ENCODE measurements around the gene PAGR1.
"Not testable (repeated sequence)": the region's sequence is repeated elsewhere in the genome, so short reads cannot be mapped to it uniquely, and the experiment has no call there.

The PAGR1 gene

DNA sequence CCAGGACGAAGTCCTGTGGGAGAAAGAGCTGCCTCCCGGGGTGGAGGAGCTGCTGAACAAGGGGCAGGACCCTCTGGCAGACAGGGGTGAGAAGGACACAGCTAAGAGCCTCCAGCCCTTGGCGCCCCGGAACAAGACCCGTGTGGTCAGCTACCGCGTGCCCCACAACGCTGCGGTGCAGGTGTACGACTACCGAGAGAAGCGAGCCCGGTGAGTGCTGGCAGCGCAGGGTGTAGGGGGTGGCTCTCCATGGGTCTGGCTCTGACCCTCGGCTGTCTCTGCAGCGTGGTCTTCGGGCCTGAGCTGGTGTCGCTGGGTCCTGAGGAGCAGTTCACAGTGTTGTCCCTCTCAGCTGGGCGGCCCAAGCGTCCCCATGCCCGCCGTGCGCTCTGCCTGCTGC, 25.7 kb downstream of the PAGR1 start:
- DNase-seq, result no peak

DNA sequence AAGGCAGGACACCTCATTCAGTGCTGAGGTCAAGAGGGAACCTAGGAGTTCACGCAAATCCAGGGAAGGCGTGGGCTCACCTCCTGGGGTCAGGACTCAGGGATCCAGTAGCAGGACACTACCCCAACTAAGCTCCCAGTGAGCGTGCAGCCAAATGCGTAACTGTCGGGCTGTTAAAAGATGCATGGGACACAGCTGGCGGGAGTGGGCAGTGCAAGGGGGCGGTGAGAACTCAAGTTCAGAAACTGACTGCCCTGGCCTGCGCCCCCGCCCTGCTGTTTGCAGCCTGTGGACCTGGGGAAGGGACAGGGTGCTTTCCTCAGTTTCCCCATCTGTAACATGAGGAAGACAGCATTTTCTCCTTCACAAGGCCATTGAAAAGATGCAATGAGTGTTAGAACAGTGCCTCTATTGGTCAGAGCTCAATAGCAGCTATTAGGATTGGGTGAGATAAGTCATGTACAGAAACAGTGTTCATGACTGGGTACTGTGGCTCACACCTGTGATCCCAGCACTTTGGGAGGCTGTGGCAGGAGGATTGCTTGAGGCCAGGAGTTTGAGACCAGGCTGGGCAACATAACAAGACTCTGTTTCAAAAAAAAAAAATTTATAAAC, 26.9 kb downstream of the PAGR1 start:
- no peak for DNase-seq

DNA sequence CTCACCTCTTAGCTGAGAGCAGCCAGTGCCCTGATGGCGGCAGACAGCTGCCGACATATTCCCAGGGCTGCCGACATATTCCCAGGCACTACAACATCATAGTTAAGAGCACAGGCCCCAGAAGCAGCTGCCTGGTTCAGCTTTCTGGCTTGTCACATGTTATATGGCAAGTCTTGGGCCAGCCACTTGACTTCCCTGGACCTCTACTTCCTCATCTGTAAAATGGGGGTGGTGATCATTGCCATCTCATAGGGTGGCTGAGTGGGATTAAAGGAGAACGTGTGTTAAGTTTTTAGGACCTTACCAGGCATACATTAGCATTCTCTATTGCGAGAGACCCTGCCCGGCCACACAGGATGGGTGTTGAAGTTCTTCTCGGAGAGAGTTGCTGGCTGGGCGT, 28.0 kb downstream of the PAGR1 start:
- DNase-seq, result no peak

DNA sequence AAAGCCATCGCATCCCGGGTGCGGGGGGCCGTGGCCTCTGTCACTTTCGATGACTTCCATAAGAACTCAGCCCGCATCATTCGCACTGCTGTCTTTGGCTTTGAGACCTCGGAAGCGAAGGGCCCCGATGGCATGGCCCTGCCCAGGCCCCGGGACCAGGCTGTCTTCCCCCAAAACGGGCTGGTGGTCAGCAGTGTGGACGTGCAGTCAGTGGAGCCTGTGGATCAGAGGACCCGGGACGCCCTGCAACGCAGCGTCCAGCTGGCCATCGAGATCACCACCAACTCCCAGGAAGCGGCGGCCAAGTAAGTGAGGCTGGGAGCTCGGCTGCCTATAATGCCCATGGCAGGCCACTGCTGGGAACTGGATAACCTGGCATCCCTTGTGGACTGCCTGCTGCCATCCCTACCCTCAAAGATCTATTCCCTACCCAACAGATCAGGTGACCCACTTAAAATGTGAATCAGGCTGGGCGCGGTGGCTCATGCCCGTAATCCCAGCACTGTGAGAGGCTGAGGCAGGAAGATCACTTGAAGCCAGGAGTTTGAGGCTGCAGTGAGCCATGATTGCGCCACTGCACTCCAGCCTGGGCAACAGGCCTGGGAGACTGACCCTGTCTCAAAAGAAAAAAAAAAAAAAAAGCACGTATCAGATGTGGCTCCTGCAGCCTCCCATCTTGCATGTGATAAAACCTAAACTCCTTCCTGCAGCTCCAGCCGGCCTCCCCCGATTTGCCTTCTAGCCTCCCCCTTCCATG, 28.8 kb downstream of the PAGR1 start:
- DNase-seq, result no peak

DNA sequence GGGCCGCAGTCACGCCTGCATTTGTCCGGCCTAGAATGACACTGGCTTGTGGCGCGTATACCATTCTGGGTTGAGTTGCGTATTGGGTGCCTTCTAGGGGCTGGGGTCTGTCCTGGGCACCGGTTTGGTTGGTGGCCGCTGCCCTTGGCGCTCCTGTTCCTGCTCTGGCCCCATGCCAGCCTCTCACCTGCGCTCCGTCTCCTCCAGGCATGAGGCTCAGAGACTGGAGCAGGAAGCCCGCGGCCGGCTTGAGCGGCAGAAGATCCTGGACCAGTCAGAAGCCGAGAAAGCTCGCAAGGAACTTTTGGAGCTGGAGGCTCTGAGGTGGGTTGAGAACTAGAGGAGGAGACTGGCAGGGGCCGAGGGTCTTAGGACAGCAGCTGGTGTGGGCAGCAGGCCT, 29.7 kb downstream of the PAGR1 start:
- no peak for DNase-seq

DNA sequence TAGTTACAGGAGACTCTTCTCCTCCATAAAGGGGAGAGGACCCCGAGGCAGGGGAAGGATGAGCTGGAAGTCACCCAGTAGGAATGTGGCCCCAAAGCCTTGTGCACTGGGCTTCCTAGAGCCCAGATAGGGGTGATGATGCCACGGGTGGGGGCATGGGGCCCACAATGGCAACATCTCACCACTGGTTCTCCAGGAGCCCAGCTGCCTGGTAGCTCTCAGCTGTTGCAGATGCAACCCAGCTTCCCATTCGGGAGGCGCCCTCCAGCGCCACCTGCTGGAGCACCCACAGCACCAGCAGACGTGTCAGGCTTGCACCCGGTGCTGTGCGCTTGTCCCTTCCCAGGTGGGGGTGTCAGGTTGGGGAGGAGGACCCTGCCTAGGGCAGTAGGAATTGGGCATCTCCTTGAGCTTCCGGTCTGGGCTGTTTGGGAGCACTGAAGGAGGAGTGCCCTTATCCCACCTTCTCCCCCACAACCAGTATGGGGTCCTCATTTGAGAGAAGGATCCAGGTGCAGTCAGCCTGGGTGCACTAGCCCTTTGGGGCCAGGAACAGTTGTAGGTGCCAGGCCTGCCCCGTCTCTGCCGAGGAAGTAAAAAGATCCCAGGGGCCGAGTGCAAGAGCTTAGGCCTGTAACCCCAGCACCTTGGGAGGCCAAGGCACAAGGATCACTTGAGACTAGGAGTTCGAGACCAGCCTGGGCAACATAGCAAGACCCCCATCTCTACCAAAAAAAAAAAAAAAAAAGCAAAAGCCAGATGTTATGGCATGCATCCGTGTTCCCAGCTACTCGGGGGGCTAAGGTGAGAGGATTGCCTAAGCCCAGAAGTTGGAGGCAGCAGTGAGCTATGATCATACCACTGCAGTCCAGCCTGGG, 32.7 kb downstream of the PAGR1 start:
- DNase-seq, result peak; percentile 68

DNA sequence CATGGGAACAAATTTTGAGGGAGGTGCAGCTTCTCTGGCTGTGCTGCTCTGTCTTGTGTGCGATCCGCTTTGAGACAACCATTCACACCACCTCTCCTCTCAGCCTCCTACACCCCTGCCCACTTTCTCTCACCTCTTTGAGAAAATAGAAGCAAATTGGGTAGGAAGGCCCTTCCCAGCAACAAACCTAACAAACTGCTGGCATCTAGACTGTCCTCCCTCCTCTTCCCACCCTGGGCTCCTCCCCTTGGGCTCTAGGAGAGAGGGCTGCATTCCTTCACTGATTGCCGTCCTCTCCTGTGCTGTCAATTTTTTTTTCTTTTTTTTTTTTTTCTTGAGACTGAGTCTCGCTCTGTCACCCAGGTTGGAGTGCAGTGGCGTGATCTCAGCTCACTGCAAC, 33.6 kb downstream of the PAGR1 start:
- no peak for DNase-seq

DNA sequence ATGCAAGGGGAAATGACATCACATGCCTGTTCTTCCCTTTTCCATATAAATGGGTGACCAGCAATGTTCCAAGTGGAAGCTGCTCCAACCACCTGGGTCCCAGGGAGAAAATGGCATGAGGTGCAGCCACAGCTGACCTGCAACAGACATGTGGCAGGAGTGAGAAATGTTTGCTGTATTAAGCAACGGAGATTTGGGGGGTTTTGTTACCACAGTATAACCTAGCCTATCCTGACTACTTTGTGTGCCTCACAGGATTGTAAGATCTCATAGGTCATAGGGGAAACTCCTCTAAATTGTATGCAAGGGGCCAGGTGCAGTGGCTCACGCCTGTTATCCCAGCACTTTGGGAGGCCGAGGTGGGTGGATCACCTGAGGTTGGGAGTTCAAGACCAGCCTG, 35.0 kb downstream of the PAGR1 start:
- DNase-seq, result no peak

DNA sequence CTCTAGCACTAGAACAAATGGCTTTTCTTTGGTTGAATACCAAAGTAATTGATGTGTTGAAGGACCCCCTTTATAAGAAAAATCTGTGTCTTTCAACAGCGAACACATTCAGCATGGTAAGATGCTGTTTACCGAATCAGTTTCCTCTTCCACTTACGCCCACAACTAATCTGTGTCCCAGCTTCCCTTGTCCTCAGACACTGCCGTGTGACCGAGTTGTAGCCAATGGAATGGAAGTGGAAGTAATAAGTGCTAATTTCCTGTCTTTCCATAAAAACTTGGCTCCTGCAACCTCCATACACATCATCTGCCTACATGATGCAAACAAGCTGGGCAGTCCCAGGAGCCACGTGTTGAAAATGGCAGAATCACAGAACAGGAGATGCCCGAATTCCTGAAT, 36.7 kb downstream of the PAGR1 start:
- no peak for DNase-seq

DNA sequence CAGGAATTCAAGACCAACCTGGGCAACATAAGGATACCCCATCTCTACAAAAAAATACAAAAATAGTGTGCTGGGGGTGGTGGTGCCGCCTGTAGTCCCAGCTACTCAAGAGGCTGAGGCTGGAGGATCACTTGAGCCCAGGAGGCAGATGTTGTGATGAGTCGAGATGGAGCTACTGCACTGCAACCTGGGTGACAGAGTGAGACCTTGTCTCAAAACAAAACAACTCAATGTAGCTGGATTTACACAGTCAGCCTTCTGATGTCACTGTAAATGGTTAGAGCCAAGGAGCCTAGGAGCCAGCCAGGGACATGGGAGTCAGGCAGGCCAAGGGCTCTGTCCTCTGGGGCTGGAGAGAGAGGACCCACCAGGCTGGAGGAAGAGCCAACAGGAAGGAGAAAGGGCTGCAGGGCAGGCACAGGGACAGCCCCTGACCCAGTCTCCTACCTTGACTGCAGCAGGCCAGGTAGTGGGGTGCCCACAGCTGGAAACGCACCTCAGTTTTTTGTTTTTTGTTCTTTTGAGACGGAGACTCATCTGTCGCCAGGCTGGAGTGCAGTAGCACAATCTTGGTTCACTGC, 38.7 kb downstream of the PAGR1 start:
- no peak for DNase-seq

DNA sequence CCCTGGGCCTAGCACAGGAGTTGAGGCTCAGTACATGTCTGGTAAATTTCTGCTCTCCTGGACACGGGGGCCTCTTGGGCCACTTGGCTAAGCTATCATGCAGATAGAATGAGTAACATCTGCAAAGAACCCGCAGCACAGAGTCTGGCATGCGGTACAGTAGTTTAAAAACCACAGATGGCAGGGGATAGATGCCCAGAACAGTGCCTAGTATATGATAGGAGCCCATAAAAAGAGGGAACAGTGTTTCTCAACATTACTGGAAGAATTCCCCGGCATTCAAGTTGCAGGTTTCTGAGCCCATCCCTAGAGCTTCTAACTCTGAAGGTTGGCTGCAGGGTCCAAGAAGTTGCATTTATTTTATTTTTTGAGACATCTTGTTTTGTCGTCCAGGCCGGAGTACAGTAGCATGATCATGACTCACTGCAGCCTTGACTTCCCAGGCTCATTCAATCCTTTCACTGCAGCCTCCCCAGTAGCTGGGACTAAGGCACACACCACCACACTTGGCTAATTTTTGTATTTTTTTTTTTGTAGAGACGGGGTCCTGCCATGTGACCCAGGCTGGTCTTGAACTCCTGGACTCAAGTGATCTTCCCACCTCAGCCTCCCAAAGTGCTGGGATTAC, 41.3 kb downstream of the PAGR1 start:
- no peak for DNase-seq

DNA sequence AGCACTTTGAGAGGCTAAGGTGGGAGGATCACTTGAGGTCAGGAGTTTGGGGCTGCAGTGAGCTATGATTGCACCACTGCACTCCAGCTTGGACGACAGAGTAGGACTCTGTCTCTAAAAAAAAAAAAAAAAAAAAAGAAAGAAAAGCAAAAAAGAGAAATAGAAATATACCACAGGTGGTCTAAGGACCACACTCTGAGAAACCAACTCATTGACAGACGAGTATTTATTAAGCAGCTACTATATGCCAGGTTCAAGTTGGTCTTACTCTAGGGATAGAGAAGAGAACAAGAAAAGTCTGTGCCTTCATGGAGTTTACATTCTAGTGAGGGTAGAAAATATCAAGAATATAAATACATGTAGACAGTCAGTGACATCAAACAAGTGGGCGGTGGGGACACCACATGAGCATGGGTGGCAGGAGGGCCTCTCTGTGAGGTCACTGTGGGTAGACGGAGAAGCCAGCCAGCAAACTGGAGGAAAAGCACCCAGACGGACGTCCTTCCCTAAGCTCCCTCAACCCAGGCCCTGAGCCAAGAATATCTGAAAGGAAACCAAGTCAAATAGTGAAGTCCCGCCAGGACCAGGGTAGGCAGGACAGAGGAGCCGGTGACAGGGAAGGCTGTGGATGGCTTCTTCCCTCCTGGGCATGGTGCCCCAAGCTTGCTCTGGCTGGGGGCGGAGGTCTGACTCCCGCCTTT, 42.3 kb downstream of the PAGR1 start:
- DNase-seq, result no peak

DNA sequence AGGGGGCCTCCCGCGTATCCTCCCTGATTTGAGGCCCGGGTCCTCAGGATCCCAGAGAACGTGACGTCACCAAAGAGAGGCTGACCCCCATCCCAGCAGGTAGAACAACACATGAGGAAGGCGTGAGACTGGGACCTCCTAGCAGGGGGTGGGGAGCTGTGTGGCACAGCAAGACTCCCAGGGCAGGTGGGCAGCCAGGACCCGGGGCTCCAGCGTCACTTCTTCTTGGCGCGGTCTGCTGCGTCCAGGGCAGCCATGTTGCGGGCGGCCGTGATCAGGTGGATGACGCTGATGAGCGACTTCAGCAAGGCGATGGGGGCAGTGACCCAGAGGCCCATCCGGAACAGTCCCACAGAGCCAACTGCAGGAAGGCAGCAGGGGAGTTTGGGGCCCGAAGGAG, 43.0 kb downstream of the PAGR1 start:
- DNase-seq, result no peak

DNA sequence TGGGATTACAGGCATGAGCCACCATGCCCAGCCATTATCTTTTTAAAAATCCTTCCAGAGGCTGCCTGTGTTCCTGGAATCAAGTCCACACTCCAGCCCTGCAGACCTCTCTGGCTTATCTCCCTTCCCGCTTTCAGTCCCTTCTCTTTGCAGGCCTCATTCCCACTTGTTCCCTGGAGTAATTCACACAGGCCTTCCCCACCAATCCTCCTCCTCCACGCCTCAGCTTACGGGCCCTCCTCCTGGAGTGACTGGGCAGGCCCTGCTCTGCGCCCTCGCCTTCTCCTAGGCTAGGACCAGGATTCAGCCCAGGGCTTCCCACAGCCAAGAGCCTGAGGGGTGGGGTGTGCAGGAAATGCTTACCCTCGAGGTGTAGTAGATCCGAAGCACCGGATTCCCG, 44.3 kb downstream of the PAGR1 start:
- no peak for DNase-seq

DNA sequence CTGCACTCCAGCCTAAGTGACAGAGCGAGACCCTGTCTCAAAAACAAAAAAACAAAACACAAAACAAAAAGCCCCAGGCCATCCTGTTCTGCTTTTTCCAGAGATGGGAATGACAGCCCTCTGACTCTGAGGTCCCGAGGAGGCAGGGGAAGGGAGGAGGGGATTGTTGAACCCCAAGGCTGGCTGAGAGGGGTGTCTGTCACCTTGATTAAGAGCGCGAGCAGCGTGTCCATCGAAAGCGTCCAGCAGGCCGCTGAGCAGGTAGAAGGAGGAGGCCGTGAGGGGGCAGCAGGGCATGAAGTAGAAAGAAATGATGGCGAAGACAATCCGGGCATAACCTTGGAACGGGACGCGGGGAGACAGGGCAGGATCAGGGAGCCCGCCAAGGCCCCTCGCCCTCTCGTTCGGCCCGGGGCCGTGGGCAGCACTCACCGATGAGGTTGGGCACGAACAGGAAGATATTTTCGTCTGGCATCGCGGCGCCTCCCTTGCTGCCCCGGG, 46.5 kb downstream of the PAGR1 start:
- DNase-seq, result peak; percentile 40

DNA sequence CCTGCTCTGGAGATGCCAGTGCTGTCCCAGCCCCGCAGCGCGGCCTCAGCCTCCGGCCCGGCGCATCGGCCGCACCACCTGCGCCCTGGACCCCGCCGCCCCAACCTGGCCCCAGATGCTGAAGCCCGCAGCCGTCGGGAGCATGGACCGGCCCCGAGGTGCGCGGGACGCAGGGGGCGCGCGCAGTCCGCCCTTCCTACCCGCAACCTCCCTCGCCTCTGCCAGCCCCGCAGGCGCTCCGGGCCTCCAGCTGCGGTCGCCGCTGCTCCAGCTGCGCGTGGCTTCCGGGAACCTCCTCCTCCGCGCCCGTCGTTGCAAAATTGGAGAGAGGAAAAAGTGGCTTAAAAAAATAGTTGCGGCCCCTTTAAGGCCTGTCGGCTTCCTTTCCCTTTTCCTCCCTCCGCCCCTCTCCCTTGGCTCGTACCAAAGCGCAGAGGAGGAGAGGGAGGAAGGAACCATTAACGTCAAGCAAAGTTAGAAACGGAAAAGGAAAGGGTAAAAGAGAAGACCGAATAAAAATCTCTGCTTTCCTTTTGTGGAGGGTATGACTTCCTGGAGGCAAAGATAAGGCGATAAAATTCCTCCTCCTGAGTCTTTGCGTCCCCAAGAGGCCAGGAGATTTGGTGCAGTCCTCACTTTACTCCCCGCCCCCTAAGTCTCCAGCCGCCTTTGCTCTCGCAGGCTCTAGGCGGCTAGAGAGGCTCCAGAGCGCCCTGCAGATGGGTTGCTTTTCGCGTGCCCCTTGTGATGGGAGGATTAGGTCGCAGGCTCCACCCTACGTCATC, 47.1 kb downstream of the PAGR1 start, which contains the start of gene CDIPT:
CDIPT (minus strand) TSS at position 343 of the 785 bp plus-strand sequence. CDS start 369 bp downstream, outside the sequence.
- DNase-seq, result peak; percentile 95

DNA sequence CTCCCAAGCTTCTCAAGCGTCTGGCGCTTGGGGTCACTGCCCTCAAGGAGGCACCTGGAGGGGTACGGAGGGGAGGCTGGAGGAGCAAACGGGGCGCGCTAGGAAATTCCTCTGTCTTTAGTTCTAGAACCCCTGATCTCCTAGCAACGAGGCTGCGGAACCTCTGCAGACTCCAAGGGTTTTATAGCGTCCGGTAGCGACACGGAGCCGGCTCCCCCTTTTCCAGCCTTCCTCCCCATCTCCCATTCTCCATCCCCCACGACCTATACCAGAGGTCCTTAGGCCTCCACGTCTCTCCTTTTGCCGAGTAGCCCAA, 47.7 kb downstream of the PAGR1 start:
- DNase-seq, result no peak

DNA sequence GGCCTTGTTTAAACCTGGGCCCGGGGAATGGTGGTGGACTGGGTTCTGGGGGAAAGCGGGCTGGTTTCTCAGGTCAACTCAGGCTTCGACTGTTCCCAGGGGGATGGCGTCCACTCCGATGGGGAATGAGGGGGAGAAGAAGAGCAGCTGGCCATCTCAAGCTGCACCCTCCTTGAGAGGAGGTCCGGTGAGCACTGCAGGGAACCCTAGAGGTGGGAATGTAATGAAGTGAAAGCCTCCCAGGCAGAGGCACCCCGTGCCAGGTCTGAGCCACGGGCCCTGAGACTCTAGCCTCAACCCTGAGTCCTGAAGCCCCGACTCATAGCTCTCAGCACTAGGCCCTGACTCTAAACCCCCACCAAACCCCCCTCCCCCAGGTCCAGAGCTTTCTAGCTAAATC, 48.3 kb downstream of the PAGR1 start:
- DNase-seq, result no peak

DNA sequence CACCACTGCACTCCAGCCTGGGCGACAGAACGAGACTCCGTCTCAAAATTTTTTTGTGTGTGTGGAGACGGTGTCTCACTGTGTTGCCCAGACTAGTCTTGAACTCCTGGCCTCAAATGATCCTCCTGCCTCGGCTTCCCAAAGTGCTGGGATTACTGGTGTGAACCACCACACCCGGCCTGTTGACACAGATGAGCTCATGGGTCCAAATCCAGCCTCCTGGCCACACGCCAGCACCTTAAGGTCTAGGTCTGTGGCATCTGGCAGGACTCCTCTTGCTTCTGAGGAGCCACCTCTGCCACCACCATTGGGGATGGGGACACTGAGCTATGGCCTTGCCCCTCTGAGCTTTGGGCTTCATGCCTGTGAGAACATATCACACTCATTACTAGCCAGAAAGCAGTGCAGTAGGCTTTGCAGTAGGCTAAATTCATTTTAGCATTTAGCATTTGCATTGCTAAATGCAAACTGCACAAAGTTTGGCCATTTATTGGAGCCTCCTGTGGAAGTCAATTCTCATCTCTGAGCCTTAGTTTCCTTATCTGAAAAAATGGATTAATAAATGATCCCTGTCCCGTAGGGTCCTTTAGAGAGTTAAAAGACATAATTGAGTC, 52.6 kb downstream of the PAGR1 start:
- DNase-seq, result no peak

DNA sequence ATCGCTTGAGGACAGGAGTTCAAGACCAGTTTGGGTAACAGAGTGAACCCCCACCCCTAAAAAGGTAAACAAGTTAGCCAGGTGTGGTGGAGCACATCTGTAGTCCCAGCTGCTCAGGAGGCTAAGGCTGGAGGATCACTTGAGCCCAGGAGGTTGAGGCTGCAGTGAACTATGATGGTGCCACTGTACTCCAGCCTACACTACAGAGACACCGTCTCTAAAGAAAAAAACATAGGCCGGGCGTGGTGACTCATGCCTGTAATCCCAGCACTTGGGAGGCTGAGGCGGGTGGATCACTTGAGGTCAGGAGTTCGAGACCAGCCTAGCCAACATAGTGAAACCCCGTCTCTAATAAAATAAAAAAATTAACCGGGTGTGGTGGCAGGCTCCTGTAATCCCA, 53.1 kb downstream of the PAGR1 start:
- not testable (repeated sequence) for DNase-seq

All from right hindlimb (tissue), 1 donor.